Amygdala (tissue), 56 donors: Measurements from ENCODE around the gene LSM14A.
"Not testable (repeated sequence)": the region's sequence is repeated elsewhere in the genome, so short reads cannot be mapped to it uniquely, and the experiment has no call there.

Experiments used
- DNase-seq, 56 donors: peaks; one replicate each; lab custom pipeline; 2025; lab: John Stamatoyannopoulos, UW

Gene LSM14A

GRCh38 chr19:34171877-34172660 is at the start of gene LSM14A:
LSM14A (plus strand) TSS chr19:34172504; CDS start chr19:34172643, 139 bp downstream.
- DNase-seq = peak; percentile 30 to 90 (median 80)

GRCh38 chr19:34124828-34125227 is 47.5 kb upstream of the LSM14A start:
- DNase-seq = no peak

GRCh38 chr19:34126966-34127365 is 45.3 kb upstream of the LSM14A start:
- no peak for DNase-seq

- DNase-seq = no peak
These were observed 44.6 kb upstream of the LSM14A start for GRCh38 chr19:34127684-34128189.

- no peak for DNase-seq
These were observed 43.6 kb upstream of the LSM14A start for GRCh38 chr19:34128558-34129250.

- no peak for DNase-seq
These were observed 41.2 kb upstream of the LSM14A start for GRCh38 chr19:34131100-34131499.

GRCh38 chr19:34132145-34132544 is 40.2 kb upstream of the LSM14A start:
- not testable (repeated sequence) for DNase-seq

GRCh38 chr19:34132706-34133105 is 39.6 kb upstream of the LSM14A start:
- DNase-seq = not testable (repeated sequence)

- DNase-seq = peak in 55 of 56 donors; percentile 2 to 85 (median 65)
These were observed 37.9 kb upstream of the LSM14A start for GRCh38 chr19:34134190-34135053.

GRCh38 chr19:34135054-34135800 is 37.1 kb upstream of the LSM14A start:
- DNase-seq = no peak

- DNase-seq = no peak
These were observed 36.3 kb upstream of the LSM14A start for GRCh38 chr19:34135821-34136611.

- DNase-seq = no peak
These were observed 31.3 kb upstream of the LSM14A start for GRCh38 chr19:34141025-34141424.

- no peak for DNase-seq
These were observed 29.9 kb upstream of the LSM14A start for GRCh38 chr19:34142440-34142839.

- peak in 26 of 56 donors; percentile 1 to 58 (median 10) for DNase-seq
These were observed 26.5 kb upstream of the LSM14A start for GRCh38 chr19:34145741-34146202.

- no peak for DNase-seq
These were observed 23.6 kb upstream of the LSM14A start for GRCh38 chr19:34148658-34149185.

- no peak for DNase-seq
These were observed 22.4 kb upstream of the LSM14A start for GRCh38 chr19:34149873-34150272.

GRCh38 chr19:34150558-34150957 is 21.7 kb upstream of the LSM14A start:
- DNase-seq = no peak

- DNase-seq = no peak
These were observed 20.9 kb upstream of the LSM14A start for GRCh38 chr19:34151439-34151838.

GRCh38 chr19:34154401-34154800 is 17.9 kb upstream of the LSM14A start:
- DNase-seq = no peak
